Measurements from ENCODE around the gene TJP1.

GRCh38 chr15:29656636-29657475 is 165.4 kb downstream of the TJP1 start:
- TF ChIP-seq CTCF (IDR thresholded peaks at IDR 0.05) (no peak), POLR2A (IDR thresholded peaks at IDR 0.05) (no peak)

Data from lower leg skin (tissue), 3 donors.